ENCODE measurements around the gene ZSCAN10.

ZSCAN10 gene

DNA sequence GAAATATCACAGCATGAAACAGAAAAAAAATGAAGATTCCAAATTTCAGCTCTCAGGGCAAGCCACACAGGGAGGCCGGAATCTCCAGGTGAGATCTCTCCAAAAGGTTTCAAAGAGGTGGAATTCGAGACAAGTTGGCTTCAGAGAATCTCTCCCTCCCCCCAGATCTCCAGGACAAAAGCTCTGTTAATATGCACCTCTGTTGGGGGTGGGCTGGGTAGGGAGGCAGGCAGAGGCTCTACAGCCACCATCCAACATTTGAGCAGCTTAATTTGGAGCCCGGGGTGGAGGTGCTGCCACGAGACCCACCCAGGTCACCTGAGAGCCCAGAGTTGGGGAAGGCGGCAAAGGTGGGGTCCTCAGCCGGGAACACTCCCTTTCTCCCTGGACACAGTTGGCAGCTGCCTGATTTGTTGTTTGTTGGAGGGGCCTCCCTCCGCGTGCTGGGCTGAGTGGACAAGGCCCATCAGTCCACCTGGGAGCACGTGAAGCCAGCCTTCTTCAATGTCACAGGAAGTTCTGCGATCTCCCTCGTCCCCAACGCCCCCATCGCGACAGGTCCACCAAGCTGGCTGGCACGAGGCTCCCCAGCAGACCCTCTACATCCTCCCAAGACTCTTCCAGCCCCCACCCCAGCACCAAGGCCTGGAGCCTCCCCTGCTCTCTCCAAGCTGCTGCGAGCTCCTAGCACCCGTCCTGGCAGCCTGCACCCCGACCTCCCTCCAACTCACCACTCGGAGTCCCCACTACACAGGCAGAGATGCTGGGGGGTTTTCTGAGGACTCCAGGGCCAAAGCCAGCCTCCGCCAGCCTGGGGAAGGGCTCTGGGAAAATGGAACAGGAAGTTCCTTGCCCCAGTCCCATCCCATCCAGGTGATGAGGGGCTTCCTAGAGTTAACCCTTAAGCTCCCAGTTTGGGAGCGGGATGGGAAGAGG lies at the start of gene ZSCAN10:
Gene ZSCAN10 (minus strand): TSS at position 836 of the 936 bp plus-strand sequence. CDS start 6,357 bp downstream, outside the sequence.
- no peak for DNase-seq (ENCODE audit: low read depth)
- peak within 1 kb of the TSS; percentile 31; the same call in 1 of the 2 replicates for H3K4me3 ChIP-seq (ENCODE audit: low read depth, low read length)
- TF ChIP-seq, protein P1, sequence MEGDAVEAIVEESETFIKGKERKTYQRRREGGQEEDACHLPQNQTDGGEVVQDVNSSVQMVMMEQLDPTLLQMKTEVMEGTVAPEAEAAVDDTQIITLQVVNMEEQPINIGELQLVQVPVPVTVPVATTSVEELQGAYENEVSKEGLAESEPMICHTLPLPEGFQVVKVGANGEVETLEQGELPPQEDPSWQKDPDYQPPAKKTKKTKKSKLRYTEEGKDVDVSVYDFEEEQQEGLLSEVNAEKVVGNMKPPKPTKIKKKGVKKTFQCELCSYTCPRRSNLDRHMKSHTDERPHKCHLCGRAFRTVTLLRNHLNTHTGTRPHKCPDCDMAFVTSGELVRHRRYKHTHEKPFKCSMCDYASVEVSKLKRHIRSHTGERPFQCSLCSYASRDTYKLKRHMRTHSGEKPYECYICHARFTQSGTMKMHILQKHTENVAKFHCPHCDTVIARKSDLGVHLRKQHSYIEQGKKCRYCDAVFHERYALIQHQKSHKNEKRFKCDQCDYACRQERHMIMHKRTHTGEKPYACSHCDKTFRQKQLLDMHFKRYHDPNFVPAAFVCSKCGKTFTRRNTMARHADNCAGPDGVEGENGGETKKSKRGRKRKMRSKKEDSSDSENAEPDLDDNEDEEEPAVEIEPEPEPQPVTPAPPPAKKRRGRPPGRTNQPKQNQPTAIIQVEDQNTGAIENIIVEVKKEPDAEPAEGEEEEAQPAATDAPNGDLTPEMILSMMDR (IDR thresholded peaks at IDR 0.05; ENCODE audit: low read depth, low read length, missing control alignments): no peak

DNA sequence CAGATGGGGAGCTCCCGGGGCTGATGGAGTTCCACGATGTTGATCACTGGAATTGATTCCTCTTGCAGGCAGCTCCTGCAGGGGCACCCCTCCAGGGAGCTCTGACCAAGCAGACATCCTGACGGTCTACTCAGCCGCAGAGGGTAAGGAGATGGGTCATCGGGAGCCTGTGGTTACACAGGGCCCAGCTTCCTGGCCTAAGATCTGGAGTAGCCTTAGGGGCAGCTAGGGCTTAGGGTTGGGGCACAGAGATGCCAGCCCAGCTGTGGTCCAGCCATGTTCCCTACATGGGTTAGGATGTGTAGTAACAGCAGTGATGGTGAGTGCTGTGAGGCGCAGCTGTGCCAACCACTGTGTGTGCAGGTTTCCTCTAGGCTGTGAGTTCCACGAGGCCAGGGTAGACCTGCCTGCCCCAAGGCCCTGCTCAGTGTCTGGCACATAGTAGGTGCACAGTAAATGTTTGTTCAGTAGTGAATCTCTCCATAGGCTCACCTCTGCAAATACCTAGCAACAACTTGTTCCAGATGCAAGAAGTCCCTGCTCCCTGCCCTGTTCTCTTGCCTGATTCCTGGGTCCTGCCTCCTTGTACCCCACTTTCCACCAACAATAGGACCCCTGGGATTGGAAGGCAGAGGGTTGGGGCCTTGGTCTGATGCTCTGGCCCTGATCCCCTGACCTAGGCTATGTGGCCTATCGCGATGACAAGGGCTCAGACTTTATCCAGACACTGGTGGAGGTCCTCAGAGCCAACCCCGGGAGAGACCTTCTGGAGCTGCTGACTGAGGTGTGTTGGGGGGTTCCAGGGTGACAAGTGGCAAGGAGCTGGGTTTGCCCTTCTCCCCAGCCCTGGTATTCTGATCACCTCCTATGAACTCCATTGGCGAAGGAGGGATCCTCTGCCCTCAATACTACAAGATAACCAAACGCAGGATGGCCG lies 49.4 kb upstream of the ZSCAN10 start:
- H3K4me3 ChIP-seq (ENCODE audit: low read depth, low read length): no peak overlapping the region
- TF ChIP-seq, protein P1 (IDR thresholded peaks at IDR 0.05; ENCODE audit: low read depth, low read length, missing control alignments): no peak
- no peak for DNase-seq (ENCODE audit: low read depth)

DNA sequence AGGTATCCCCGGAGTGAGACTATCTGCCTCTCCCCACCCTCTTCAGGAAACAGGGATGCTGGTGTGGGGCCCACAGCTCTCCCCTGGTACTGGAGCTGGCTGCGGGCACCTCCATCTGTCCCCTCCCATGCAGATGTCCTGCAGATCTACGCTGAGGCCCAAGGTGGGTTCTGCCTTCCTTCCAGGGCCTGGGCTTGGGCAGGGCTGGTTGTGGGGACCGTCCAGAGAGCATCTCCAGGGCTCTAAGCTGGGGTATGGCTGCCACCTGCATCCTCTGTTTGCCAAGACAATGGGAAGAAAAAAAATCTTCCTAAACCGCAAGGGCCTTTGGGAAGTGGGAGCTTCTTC lies 48.6 kb upstream of the ZSCAN10 start:
- DNase-seq (ENCODE audit: low read depth): no peak
- TF ChIP-seq, protein P1 (IDR thresholded peaks at IDR 0.05; ENCODE audit: low read depth, low read length, missing control alignments): no peak
- no peak overlapping the region for H3K4me3 ChIP-seq (ENCODE audit: low read depth, low read length)

DNA sequence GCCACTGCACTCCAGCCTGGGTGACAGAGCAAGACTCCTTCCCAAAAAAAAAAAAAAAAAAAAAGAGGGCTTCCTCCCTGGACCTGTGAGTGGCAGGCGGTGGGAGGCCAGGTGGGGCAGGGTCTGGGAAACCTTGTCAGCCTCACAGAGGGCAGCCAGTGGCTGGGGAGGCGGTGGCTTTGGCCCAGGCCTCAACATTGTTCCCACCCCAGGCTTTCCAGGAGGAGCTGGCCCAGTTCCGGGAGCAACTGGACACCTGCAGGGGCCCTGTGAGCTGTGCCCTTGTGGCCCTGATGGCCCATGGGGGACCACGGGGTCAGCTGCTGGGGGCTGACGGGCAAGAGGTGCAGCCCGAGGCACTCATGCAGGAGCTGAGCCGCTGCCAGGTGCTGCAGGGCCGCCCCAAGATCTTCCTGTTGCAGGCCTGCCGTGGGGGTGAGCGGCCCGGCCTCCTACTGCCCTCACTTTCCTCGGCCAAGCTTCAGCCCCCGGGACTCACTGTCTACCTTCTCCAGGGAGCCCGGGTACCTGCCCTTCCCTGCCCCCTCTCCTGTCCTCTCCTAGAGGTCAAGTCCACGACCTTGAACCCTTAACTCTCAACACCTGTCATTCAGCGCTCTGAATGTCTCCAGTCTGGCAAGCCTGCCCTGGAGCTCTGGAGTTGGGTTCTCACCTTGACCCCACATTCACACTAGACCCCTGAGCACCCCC lies 48.1 kb upstream of the ZSCAN10 start:
- TF ChIP-seq, protein P1 (IDR thresholded peaks at IDR 0.05; ENCODE audit: low read depth, low read length, missing control alignments): no peak
- no peak overlapping the region for H3K4me3 ChIP-seq (ENCODE audit: low read depth, low read length)
- DNase-seq (ENCODE audit: low read depth): no peak

DNA sequence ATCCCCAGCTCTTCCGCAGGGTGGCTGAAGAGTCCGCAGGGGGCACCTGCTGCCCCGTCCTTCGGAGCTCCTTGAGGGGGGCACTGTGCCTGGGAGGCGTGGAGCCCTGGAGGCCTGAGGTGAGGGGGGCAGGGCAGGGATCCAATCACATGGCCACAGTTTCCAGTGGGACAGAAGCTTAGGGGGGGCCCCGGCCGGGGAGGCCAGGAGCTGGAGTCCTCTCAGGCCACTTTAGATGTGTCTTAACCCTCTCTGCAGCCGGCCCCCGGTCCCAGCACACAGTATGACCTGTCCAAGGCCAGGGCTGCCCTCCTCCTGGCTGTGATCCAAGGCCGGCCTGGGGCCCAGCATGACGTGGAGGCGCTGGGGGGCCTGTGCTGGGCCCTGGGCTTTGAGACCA lies 46.6 kb upstream of the ZSCAN10 start:
- DNase-seq (ENCODE audit: low read depth): no peak
- H3K4me3 ChIP-seq (ENCODE audit: low read depth, low read length): no peak overlapping the region
- TF ChIP-seq, protein P1 (IDR thresholded peaks at IDR 0.05; ENCODE audit: low read depth, low read length, missing control alignments): no peak

DNA sequence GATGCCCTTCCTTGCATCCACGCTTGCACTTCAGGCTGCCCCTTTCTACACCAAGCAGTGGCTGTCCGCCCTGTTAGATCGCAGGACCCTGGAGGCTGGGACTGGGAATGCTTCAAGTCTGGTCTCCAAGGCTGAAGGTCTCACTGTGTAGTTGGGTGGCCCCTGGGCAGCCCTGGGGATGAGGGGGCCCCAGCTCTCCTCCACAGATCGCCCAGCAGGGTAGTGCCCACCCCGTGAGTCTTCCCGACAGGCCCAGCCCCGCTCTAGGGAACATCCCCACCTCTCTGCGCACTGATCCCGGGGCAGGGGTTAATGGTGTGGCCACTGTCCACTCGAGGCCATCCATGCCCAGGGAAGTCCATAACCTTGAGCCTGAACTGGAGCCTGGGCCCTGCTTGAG lies 46.1 kb upstream of the ZSCAN10 start:
- no peak overlapping the region for H3K4me3 ChIP-seq (ENCODE audit: low read depth, low read length)
- DNase-seq (ENCODE audit: low read depth): no peak
- TF ChIP-seq, protein P1 (IDR thresholded peaks at IDR 0.05; ENCODE audit: low read depth, low read length, missing control alignments): no peak

Measured in GM12864 (cell line).